ENCODE data around the gene MAP3K5.

DNA sequence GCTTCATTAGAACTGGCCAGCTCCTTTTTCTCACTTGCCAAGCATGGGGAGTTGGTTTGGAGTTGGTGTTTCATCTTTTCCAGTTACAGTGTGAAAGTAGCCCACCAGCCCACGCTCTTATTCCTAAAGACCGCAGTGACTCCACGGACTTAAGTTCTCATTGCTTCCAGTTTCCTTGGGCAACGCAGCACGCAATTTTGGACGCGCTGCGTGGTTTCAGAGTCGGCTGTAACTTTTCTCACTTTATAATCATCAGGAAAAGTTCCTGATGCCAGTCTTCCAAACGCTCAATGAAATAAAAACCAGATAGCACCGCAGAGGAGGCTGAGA is 29.7 kb upstream of the MAP3K5 start:
- TF ChIP-seq EZH2phosphoT487 (conservative IDR thresholded peaks at IDR 0.05; ENCODE audit: low read length): no peak
- TF ChIP-seq, protein P1, sequence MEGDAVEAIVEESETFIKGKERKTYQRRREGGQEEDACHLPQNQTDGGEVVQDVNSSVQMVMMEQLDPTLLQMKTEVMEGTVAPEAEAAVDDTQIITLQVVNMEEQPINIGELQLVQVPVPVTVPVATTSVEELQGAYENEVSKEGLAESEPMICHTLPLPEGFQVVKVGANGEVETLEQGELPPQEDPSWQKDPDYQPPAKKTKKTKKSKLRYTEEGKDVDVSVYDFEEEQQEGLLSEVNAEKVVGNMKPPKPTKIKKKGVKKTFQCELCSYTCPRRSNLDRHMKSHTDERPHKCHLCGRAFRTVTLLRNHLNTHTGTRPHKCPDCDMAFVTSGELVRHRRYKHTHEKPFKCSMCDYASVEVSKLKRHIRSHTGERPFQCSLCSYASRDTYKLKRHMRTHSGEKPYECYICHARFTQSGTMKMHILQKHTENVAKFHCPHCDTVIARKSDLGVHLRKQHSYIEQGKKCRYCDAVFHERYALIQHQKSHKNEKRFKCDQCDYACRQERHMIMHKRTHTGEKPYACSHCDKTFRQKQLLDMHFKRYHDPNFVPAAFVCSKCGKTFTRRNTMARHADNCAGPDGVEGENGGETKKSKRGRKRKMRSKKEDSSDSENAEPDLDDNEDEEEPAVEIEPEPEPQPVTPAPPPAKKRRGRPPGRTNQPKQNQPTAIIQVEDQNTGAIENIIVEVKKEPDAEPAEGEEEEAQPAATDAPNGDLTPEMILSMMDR (IDR thresholded peaks at IDR 0.05; ENCODE audit: insufficient read depth, low read length, poor library complexity, severe bottlenecking): no peak
